Activated CD8-positive, alpha-beta T cell treated with anti-CD3 and anti-CD28 coated beads for 36 hours (primary cell): ENCODE measurements around the gene ADAMTS13. TPM values are rescaled to one million over a fixed set of nuclear protein-coding genes. Genes with fewer than 3 reads are reported as not detected.

Experiments
- ATAC-seq: fragments of 200-7000 bp; cut with Tn5 transposase; one replicate; pipeline ENCODE4 v1.10.0; 2021; ENCODE audit warnings: mild to moderate bottlenecking, moderate library complexity
- CTCF ChIA-PET: fragments of 350-600 bp; sonication (Branson Sonifier 250); formaldehyde crosslinking; loops from one replicate; lab custom pipeline; 2021; ENCODE audit warnings: antibody characterized with exemption; lab: Charles Lee
- POLR2A ChIA-PET: fragments of 350-600 bp; sonication (Branson Sonifier 250); formaldehyde crosslinking; loops from one replicate; lab custom pipeline; 2021; ENCODE audit warnings: antibody characterized with exemption; lab: Charles Lee
- DNase-seq: peaks from one replicate; pipeline ENCODE4 v3.0.0-alpha.2; 2020
- H3K27ac Mint-ChIP-seq: one replicate; pipeline ENCODE4 v1.8.0; 2021; ENCODE audit warnings: mild to moderate bottlenecking, mixed read lengths
- H3K27me3 Mint-ChIP-seq: one replicate; pipeline ENCODE4 v1.8.0; 2021; ENCODE audit warnings: mixed read lengths
- H3K36me3 Mint-ChIP-seq: one replicate; pipeline ENCODE4 v1.8.0; 2021; ENCODE audit warnings: low read depth, mixed read lengths
- H3K4me1 Mint-ChIP-seq: one replicate; pipeline ENCODE4 v1.8.0; 2021; ENCODE audit warnings: low read depth, mixed read lengths
- H3K4me3 Mint-ChIP-seq: one replicate; pipeline ENCODE4 v1.8.0; 2021; ENCODE audit warnings: mild to moderate bottlenecking, moderate library complexity, mixed read lengths
- H3K9me3 Mint-ChIP-seq: one replicate; pipeline ENCODE4 v1.8.0; 2021; ENCODE audit warnings: mixed read lengths
- CTCF ChIP-seq: fragments of 200-600 bp; IDR thresholded peaks from one replicate; pipeline ENCODE4 v1.8.0; 2022; ENCODE audit warnings: antibody characterized with exemption, mild to moderate bottlenecking
- intact Hi-C: fragments of 100-400 bp; cut with micrococcal nuclease; formaldehyde crosslinking; loops from one replicate; pipeline ENCODE4 v1.10.0; 2022
- total RNA-seq, 2 experiments: library from RNA; stranded (reverse); gene quantifications; one replicate each; pipeline ENCODE4 v1.2.3, GENCODE V29; 2021

Gene ADAMTS13
- total RNA-seq, 2 experiments from 2014 or later = 2.5 to 2.9 TPM

GRCh38 chr9:133440874-133441273 lies 18.7 kb downstream of the ADAMTS13 start:
- no peak for TF ChIP-seq CTCF
- peaks cover 5% of the 10 kb centered on the region for H3K4me1 Mint-ChIP-seq
- DNase-seq (no peak), ATAC-seq (peak; percentile 51)
- ChIA-PET POLR2A (no interaction called here), CTCF (interaction anchor here (1.4 kb wide), 1 partner anchor 24 kb away, joined by 4 read pairs; no protein-coding TSS in a partner anchor)
- no peaks in the 10 kb centered on the region for H3K27me3 Mint-ChIP-seq
- H3K4me3 Mint-ChIP-seq = no peak overlapping the region
- H3K9me3 Mint-ChIP-seq = no peaks in the 10 kb centered on the region
- no peaks in the 10 kb centered on the region for H3K36me3 Mint-ChIP-seq
- H3K27ac Mint-ChIP-seq = no peak overlapping the region
- intact Hi-C loops = no loop called here

GRCh38 chr9:133441571-133441970 lies 19.4 kb downstream of the ADAMTS13 start:
- ATAC-seq (no peak), DNase-seq (no peak)
- Mint-ChIP-seq H3K4me1 (peaks cover 5% of the 10 kb centered on the region), H3K4me3 (no peak overlapping the region), H3K27me3 (no peaks in the 10 kb centered on the region), H3K27ac (no peak overlapping the region), H3K36me3 (no peaks in the 10 kb centered on the region), H3K9me3 (no peaks in the 10 kb centered on the region)
- intact Hi-C loops = no loop called here
- TF ChIP-seq CTCF = no peak
- ChIA-PET POLR2A (interaction anchor here (0.7 kb wide), 1 partner anchor 1962 kb away, joined by 3 read pairs; no protein-coding TSS in a partner anchor), CTCF (interaction anchor here (1.4 kb wide), 1 partner anchor 25 kb away, joined by 4 read pairs; no protein-coding TSS in a partner anchor)

GRCh38 chr9:133443248-133443647 lies 21.1 kb downstream of the ADAMTS13 start:
- intact Hi-C loops = no loop called here
- Mint-ChIP-seq H3K27ac (no peak overlapping the region), H3K27me3 (no peaks in the 10 kb centered on the region), H3K4me3 (no peak overlapping the region), H3K36me3 (no peaks in the 10 kb centered on the region), H3K4me1 (peaks cover 5% of the 10 kb centered on the region), H3K9me3 (no peaks in the 10 kb centered on the region)
- POLR2A ChIA-PET = no interaction called here
- no peak for DNase-seq
- no peak for ATAC-seq
- CTCF ChIA-PET = no interaction called here
- no peak for TF ChIP-seq CTCF

- ChIA-PET POLR2A (no interaction called here), CTCF (no interaction called here)
- intact Hi-C loops = no loop called here
- H3K9me3 Mint-ChIP-seq = no peaks in the 10 kb centered on the region
- DNase-seq (no peak), ATAC-seq (no peak)
- no peak overlapping the region for H3K4me3 Mint-ChIP-seq
- no peak for TF ChIP-seq CTCF
- H3K4me1 Mint-ChIP-seq = peaks cover 5% of the 10 kb centered on the region
- H3K27ac Mint-ChIP-seq = no peak overlapping the region
- H3K36me3 Mint-ChIP-seq = no peaks in the 10 kb centered on the region
- no peaks in the 10 kb centered on the region for H3K27me3 Mint-ChIP-seq
Observed at GRCh38 chr9:133443982-133444381, 21.8 kb downstream of the ADAMTS13 start.

- intact Hi-C loops = no loop called here
- DNase-seq = no peak
- Mint-ChIP-seq H3K27ac (no peak overlapping the region), H3K4me3 (no peak overlapping the region), H3K36me3 (no peaks in the 10 kb centered on the region), H3K9me3 (no peaks in the 10 kb centered on the region), H3K27me3 (no peaks in the 10 kb centered on the region), H3K4me1 (no peaks in the 10 kb centered on the region)
- ChIA-PET CTCF (no interaction called here), POLR2A (no interaction called here)
- TF ChIP-seq CTCF = no peak
- no peak for ATAC-seq
Observed at GRCh38 chr9:133445293-133445969, 23.3 kb downstream of the ADAMTS13 start.
